ENCODE results near the gene ARIH2.

The ARIH2 gene

DNA sequence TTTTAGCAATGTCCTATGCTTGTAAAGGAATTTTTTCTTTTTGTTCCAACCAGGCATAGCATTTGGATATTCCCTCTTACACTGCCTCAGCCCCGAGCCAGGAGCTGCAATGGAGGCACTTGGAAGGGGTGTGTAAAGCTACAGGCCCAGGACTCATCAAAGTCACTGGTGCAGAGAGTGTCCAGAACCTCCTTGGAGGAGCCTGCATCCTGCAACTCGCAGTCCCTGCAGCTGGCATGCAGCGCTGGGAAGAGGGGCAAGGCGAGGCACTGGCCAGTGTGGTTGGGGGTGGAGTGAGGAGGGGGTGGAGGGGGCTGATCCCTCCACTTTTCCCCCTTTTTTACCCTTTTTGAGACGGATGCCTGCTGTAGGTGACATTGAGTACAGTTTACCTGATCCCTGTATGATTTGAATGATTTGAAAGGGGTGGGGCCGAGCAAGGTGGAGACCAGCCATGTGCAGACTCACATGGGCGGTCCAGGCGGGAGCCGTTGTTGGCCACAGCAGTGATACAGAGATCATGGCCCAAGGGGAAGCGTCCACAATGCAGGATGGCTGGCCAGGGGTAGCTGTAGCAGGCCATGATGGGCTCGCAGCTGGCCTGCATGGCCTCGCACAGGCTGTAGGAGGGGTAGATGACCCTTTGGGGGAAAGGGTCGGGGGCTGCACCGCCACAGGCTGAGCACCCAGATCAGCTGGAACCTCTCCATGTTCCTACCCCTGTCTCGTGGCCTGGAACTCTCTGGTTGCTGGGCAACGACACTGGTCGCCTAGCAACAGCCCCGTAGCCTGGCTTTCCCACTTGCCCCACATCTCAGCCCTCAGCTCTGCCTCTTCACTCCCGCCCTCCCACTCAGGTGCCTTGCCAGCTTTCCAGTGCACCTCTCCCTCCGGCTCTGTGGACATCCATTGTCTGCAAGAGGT is 79.3 kb downstream of the ARIH2 start:
- TF ChIP-seq TAF1 (IDR thresholded peaks at IDR 0.05; ENCODE audit: borderline replicate concordance, insufficient read depth, low read length) (no peak), SIN3A (IDR thresholded peaks at IDR 0.05; ENCODE audit: borderline replicate concordance, insufficient read depth, low read length) (no peak), FOXP2 (optimal IDR thresholded peaks at IDR 0.05; ENCODE audit: borderline replicate concordance, extremely low read depth, extremely low read length, insufficient read depth) (no peak), POLR2AphosphoS5 (IDR thresholded peaks at IDR 0.05; ENCODE audit: low read depth, low read length) (no peak)
- TF ChIP-seq, protein P1, sequence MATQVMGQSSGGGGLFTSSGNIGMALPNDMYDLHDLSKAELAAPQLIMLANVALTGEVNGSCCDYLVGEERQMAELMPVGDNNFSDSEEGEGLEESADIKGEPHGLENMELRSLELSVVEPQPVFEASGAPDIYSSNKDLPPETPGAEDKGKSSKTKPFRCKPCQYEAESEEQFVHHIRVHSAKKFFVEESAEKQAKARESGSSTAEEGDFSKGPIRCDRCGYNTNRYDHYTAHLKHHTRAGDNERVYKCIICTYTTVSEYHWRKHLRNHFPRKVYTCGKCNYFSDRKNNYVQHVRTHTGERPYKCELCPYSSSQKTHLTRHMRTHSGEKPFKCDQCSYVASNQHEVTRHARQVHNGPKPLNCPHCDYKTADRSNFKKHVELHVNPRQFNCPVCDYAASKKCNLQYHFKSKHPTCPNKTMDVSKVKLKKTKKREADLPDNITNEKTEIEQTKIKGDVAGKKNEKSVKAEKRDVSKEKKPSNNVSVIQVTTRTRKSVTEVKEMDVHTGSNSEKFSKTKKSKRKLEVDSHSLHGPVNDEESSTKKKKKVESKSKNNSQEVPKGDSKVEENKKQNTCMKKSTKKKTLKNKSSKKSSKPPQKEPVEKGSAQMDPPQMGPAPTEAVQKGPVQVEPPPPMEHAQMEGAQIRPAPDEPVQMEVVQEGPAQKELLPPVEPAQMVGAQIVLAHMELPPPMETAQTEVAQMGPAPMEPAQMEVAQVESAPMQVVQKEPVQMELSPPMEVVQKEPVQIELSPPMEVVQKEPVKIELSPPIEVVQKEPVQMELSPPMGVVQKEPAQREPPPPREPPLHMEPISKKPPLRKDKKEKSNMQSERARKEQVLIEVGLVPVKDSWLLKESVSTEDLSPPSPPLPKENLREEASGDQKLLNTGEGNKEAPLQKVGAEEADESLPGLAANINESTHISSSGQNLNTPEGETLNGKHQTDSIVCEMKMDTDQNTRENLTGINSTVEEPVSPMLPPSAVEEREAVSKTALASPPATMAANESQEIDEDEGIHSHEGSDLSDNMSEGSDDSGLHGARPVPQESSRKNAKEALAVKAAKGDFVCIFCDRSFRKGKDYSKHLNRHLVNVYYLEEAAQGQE (IDR thresholded peaks at IDR 0.05; ENCODE audit: insufficient read depth in 1 of 2, low read depth in 2 of 2, low read length in 2 of 2), result no peak

DNA sequence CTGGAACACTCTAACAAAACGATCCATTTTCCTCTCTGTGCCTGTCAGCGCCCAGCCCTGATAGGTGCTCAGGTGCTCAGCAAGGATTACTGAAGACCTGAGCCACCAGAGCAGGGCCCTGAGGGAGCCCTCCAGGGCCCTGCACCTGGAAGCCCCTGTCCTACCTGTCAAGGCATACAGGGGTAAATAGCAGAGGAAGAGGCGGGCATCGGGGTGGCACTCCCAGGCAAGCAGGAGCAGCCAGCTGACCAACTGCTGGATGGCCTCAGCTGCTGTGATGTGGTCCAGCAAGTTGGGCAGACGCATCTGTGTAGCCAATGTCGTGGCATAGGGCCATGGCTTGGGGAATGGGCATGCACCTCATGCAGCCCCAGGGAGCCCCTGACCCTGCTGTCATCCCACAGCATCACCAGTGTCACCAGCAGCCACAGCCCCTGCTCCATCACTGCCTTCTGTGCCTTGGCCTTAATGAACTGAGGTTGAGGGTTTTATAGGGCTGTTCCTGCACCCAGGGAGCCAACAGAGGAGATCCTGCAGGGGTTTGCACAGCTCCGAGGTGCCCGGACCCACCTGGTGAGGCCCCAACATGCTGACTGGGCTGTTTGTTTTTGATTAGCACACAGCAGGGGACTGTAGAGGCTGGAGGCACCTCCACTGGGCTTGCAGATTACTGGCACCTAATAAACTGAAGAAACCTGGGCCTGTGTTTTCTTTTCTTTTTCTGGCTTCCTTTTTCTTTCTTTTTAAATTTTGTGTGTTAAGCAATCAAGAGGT is 80.6 kb downstream of the ARIH2 start:
- TF ChIP-seq SIN3A (IDR thresholded peaks at IDR 0.05; ENCODE audit: borderline replicate concordance, insufficient read depth, low read length) (no peak), FOXP2 (optimal IDR thresholded peaks at IDR 0.05; ENCODE audit: borderline replicate concordance, extremely low read depth, extremely low read length, insufficient read depth) (no peak), TAF1 (IDR thresholded peaks at IDR 0.05; ENCODE audit: borderline replicate concordance, insufficient read depth, low read length) (no peak), POLR2AphosphoS5 (IDR thresholded peaks at IDR 0.05; ENCODE audit: low read depth, low read length) (no peak)
- TF ChIP-seq, protein P1 (IDR thresholded peaks at IDR 0.05; ENCODE audit: insufficient read depth in 1 of 2, low read depth in 2 of 2, low read length in 2 of 2), result no peak

DNA sequence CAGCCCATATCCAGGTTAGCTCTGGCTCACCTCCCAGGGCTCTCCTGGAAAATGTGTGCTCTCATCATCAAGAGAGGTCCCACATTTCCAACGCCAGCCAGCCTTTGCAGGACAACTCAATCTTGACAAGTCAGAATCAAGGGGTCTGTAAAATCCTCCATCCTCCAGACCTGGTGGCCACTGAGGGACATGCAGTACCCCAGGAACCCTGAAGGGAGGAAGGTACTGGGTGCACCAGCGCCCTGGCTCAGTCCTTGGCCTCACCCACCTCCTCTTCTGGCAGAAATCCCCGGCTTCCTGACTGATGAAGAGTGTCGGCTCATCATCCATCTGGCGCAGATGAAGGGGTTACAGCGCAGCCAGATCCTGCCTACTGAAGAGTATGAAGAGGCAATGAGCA is 82.5 kb downstream of the ARIH2 start:
- no peak for TF ChIP-seq POLR2AphosphoS5 (IDR thresholded peaks at IDR 0.05; ENCODE audit: low read depth, low read length)
- TF ChIP-seq FOXP2 (optimal IDR thresholded peaks at IDR 0.05; ENCODE audit: borderline replicate concordance, extremely low read depth, extremely low read length, insufficient read depth), result no peak
- TF ChIP-seq TAF1 (IDR thresholded peaks at IDR 0.05; ENCODE audit: borderline replicate concordance, insufficient read depth, low read length), result no peak
- TF ChIP-seq SIN3A (IDR thresholded peaks at IDR 0.05; ENCODE audit: borderline replicate concordance, insufficient read depth, low read length), result no peak
- TF ChIP-seq, protein P1 (IDR thresholded peaks at IDR 0.05; ENCODE audit: insufficient read depth in 1 of 2, low read depth in 2 of 2, low read length in 2 of 2), result no peak

DNA sequence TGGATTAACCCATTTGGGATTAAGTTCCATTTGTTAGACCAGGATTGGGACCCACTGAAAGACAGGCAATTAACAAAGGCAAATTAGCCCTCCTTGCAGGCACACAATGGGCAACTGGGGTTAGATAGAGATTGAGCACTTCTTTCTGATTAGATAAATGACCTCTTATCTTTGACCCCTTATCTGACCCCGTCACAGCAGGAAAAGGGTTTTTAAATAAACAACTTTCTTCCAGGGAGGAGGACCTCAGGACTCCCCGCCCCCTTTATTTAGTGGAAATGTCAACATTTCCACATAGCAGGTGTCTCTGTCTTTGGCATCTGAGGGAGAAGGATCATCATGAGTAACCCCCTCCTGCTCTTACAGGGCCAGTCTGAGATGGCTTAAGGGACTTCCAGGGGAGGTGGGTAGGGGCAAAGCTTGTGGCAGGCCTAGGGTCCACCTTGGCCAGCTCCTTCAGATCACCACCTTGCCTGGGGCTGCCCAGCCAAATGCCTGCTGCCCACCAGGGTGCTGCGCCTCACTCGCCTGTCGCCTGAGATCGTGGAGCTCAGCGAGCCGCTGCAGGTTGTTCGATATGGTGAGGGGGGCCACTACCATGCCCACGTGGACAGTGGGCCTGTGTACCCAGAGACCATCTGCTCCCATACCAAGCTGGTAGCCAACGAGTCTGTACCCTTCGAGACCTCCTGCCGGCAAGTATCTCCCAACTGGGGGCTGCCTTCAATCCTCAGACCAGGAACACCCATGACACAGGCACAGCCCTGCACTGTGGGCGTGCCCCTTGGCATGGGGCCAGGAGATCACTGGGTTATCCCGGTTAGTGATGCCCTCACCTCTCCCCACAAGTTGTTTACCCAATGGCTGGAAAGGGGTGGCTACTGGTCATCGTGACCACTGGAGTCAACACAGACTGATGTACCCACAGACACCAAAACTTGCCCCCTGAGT is 86.0 kb downstream of the ARIH2 start:
- TF ChIP-seq, protein P1 (IDR thresholded peaks at IDR 0.05; ENCODE audit: insufficient read depth in 1 of 2, low read depth in 2 of 2, low read length in 2 of 2), result no peak
- TF ChIP-seq FOXP2 (optimal IDR thresholded peaks at IDR 0.05; ENCODE audit: borderline replicate concordance, extremely low read depth, extremely low read length, insufficient read depth) (no peak), POLR2AphosphoS5 (IDR thresholded peaks at IDR 0.05; ENCODE audit: low read depth, low read length) (no peak), SIN3A (IDR thresholded peaks at IDR 0.05; ENCODE audit: borderline replicate concordance, insufficient read depth, low read length) (no peak), TAF1 (IDR thresholded peaks at IDR 0.05; ENCODE audit: borderline replicate concordance, insufficient read depth, low read length) (no peak)
